ENCODE measurements around the gene DNMT3A.

Gene DNMT3A

GRCh38 chr2:25373269-25373981 is 31.7 kb upstream of the DNMT3A start:
- Histone ChIP-seq H3K36me3 (ENCODE audit: control insufficient read depth in 2 of 2, insufficient read depth in 2 of 2, low read length in 2 of 2) (no peaks in the 10 kb centered on the region), H3K4me3 (ENCODE audit: low read length in 2 of 2) (no peak overlapping the region), H3K27ac (ENCODE audit: low read depth in 2 of 2, low read length in 2 of 2) (peak overlapping the region in 1 of 2 donors; percentile 12), H3K9ac (ENCODE audit: low read depth in 1 of 2, low read length in 2 of 2) (peak overlapping the region in 1 of 2 donors; percentile 56), H3K4me1 (ENCODE audit: control insufficient read depth in 2 of 2, insufficient read depth in 2 of 2, low read length in 2 of 2) (peaks cover 14% of the 10 kb centered on the region in 2 donors), H3K27me3 (ENCODE audit: control insufficient read depth in 2 of 2, insufficient read depth in 2 of 2, low read length in 2 of 2) (no peaks in the 10 kb centered on the region), H3K9me3 (ENCODE audit: control insufficient read depth in 2 of 2, low read length in 2 of 2) (no peaks in the 10 kb centered on the region)

GRCh38 chr2:25372405-25373268 is 30.9 kb upstream of the DNMT3A start:
- Histone ChIP-seq H3K9ac (ENCODE audit: low read depth in 1 of 2, low read length in 2 of 2) (no peak overlapping the region), H3K4me3 (ENCODE audit: low read length in 2 of 2) (no peak overlapping the region), H3K27me3 (ENCODE audit: control insufficient read depth in 2 of 2, insufficient read depth in 2 of 2, low read length in 2 of 2) (no peaks in the 10 kb centered on the region), H3K27ac (ENCODE audit: low read depth in 2 of 2, low read length in 2 of 2) (no peak overlapping the region), H3K9me3 (ENCODE audit: control insufficient read depth in 2 of 2, low read length in 2 of 2) (no peaks in the 10 kb centered on the region), H3K36me3 (ENCODE audit: control insufficient read depth in 2 of 2, insufficient read depth in 2 of 2, low read length in 2 of 2) (no peaks in the 10 kb centered on the region), H3K4me1 (ENCODE audit: control insufficient read depth in 2 of 2, insufficient read depth in 2 of 2, low read length in 2 of 2) (peaks cover 13 to 14% of the 10 kb centered on the region in 2 donors)

DNA sequence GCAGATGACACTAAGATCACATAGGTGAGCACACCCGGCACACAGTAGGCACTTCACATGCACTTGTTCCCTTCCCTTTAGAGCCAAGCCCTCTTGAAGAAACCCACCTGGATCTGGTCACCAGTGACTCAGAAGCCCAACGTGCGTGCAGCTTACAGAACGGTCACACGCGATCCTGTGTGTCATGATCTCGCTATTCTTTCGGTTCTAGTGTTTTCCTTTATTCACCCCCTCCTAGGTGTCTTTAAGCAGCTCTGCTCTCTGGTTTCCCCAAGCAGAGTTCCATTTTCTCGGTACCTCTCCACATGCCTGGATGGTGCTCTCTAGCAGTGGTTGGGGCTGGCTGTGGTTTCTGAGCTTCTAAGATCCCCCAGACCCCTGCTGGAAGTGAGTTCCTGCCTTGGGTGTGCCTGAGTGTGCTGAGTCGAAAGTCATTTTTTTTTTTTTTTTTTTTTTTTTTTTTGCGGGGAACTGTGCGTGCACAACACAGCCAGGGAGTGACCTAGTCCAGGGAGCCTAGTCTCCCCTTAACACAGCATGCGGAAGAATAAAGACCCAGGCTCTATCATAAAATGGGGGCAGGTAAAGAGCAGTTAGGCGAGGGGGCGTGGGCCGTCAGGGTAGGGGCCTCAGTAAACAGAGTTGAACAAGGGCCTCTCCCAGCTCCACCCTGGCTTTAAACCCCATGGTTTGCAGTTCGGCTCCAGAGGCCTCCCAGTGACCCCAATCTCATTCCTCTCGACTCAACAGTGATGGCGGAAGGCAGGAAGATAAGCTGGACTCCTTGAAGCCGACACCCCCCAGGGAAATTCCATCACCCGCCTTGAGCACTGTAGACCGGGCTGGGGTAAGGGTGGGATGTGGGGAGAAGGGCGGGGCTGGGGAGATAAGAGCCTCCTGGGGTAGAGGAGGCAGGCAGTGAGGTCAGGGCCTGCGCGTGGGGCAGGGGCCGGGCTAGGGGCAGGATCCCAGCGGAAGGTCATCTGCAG is 29.8 kb upstream of the DNMT3A start:
- Histone ChIP-seq H3K4me1 (ENCODE audit: control insufficient read depth in 2 of 2, insufficient read depth in 2 of 2, low read length in 2 of 2) (peaks cover 3 to 4% of the 10 kb centered on the region in 2 donors), H3K4me3 (ENCODE audit: low read length in 2 of 2) (no peak overlapping the region), H3K27me3 (ENCODE audit: control insufficient read depth in 2 of 2, insufficient read depth in 2 of 2, low read length in 2 of 2) (no peaks in the 10 kb centered on the region), H3K9me3 (ENCODE audit: control insufficient read depth in 2 of 2, low read length in 2 of 2) (no peaks in the 10 kb centered on the region), H3K36me3 (ENCODE audit: control insufficient read depth in 2 of 2, insufficient read depth in 2 of 2, low read length in 2 of 2) (no peaks in the 10 kb centered on the region), H3K9ac (ENCODE audit: low read depth in 1 of 2, low read length in 2 of 2) (no peak overlapping the region), H3K27ac (ENCODE audit: low read depth in 2 of 2, low read length in 2 of 2) (no peak overlapping the region)

- H3K9me3 ChIP-seq (ENCODE audit: control insufficient read depth in 2 of 2, low read length in 2 of 2), result no peaks in the 10 kb centered on the region
- no peaks in the 10 kb centered on the region for H3K36me3 ChIP-seq (ENCODE audit: control insufficient read depth in 2 of 2, insufficient read depth in 2 of 2, low read length in 2 of 2)
- no peak overlapping the region for H3K9ac ChIP-seq (ENCODE audit: low read depth in 1 of 2, low read length in 2 of 2)
- no peaks in the 10 kb centered on the region for H3K27me3 ChIP-seq (ENCODE audit: control insufficient read depth in 2 of 2, insufficient read depth in 2 of 2, low read length in 2 of 2)
- H3K27ac ChIP-seq (ENCODE audit: low read depth in 2 of 2, low read length in 2 of 2), result no peak overlapping the region
- H3K4me1 ChIP-seq (ENCODE audit: control insufficient read depth in 2 of 2, insufficient read depth in 2 of 2, low read length in 2 of 2), result no peaks in the 10 kb centered on the region
- no peak overlapping the region for H3K4me3 ChIP-seq (ENCODE audit: low read length in 2 of 2)
Measured at GRCh38 chr2:25369876-25370275, 28.2 kb upstream of the DNMT3A start.

DNA sequence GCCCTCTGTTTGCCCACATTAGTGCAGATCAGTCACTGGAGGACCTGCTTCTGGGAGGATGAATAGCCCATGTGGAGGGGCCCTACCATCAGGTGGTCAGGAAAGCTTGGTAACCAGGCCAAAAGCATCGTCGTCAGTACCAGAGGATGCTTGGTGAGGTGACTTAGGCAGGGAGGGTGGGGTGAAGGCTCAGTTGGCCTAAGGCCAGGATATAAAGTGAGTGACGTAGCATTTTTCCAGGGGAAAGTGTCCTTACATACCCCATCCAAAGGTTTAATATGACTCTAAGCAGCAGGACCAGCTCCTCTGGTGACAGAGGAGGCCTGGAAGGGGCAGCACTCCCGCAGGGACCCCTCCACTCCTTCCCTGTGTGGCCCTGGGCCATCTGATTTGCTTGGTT is 27.7 kb upstream of the DNMT3A start:
- H3K4me1 ChIP-seq (ENCODE audit: control insufficient read depth in 2 of 2, insufficient read depth in 2 of 2, low read length in 2 of 2), result no peaks in the 10 kb centered on the region
- no peak overlapping the region for H3K27ac ChIP-seq (ENCODE audit: low read depth in 2 of 2, low read length in 2 of 2)
- H3K9me3 ChIP-seq (ENCODE audit: control insufficient read depth in 2 of 2, low read length in 2 of 2), result no peaks in the 10 kb centered on the region
- H3K36me3 ChIP-seq (ENCODE audit: control insufficient read depth in 2 of 2, insufficient read depth in 2 of 2, low read length in 2 of 2), result no peaks in the 10 kb centered on the region
- no peak overlapping the region for H3K9ac ChIP-seq (ENCODE audit: low read depth in 1 of 2, low read length in 2 of 2)
- H3K4me3 ChIP-seq (ENCODE audit: low read length in 2 of 2), result no peak overlapping the region
- H3K27me3 ChIP-seq (ENCODE audit: control insufficient read depth in 2 of 2, insufficient read depth in 2 of 2, low read length in 2 of 2), result no peaks in the 10 kb centered on the region

- no peak overlapping the region for H3K4me3 ChIP-seq (ENCODE audit: low read length in 2 of 2)
- no peaks in the 10 kb centered on the region for H3K4me1 ChIP-seq (ENCODE audit: control insufficient read depth in 2 of 2, insufficient read depth in 2 of 2, low read length in 2 of 2)
- no peaks in the 10 kb centered on the region for H3K9me3 ChIP-seq (ENCODE audit: control insufficient read depth in 2 of 2, low read length in 2 of 2)
- H3K27ac ChIP-seq (ENCODE audit: low read depth in 2 of 2, low read length in 2 of 2), result no peak overlapping the region
- H3K27me3 ChIP-seq (ENCODE audit: control insufficient read depth in 2 of 2, insufficient read depth in 2 of 2, low read length in 2 of 2), result no peaks in the 10 kb centered on the region
- no peaks in the 10 kb centered on the region for H3K36me3 ChIP-seq (ENCODE audit: control insufficient read depth in 2 of 2, insufficient read depth in 2 of 2, low read length in 2 of 2)
- H3K9ac ChIP-seq (ENCODE audit: low read depth in 1 of 2, low read length in 2 of 2), result no peak overlapping the region
Measured at GRCh38 chr2:25368660-25369059, 26.9 kb upstream of the DNMT3A start.

- Histone ChIP-seq H3K4me1 (ENCODE audit: control insufficient read depth in 2 of 2, insufficient read depth in 2 of 2, low read length in 2 of 2) (peaks cover 0 to under 1% of the 10 kb centered on the region in 2 donors), H3K9me3 (ENCODE audit: control insufficient read depth in 2 of 2, low read length in 2 of 2) (no peaks in the 10 kb centered on the region), H3K4me3 (ENCODE audit: low read length in 2 of 2) (no peak overlapping the region), H3K27ac (ENCODE audit: low read depth in 2 of 2, low read length in 2 of 2) (no peak overlapping the region), H3K27me3 (ENCODE audit: control insufficient read depth in 2 of 2, insufficient read depth in 2 of 2, low read length in 2 of 2) (no peaks in the 10 kb centered on the region), H3K36me3 (ENCODE audit: control insufficient read depth in 2 of 2, insufficient read depth in 2 of 2, low read length in 2 of 2) (no peaks in the 10 kb centered on the region), H3K9ac (ENCODE audit: low read depth in 1 of 2, low read length in 2 of 2) (no peak overlapping the region)
Measured at GRCh38 chr2:25367296-25367695, 25.6 kb upstream of the DNMT3A start.

DNA sequence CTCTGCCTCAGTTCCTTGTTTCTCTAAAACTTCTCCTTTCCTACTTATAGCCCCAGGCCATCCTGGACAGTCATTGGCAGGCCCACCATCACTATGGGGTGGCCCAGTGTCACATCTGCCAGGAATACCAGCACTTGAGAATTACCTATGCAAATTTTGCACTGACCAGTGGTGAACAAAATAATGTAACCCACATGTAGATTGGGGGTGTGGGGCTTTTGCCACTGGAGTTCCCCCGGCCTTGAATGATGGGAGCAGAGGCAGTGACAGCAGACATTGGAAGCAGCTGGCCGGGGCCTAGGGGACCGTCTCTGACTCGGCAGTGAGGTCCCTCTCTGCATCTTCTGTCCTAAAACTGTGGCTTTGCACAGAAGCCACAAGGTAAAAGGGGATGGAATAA is 24.9 kb upstream of the DNMT3A start:
- Histone ChIP-seq H3K27ac (ENCODE audit: low read depth in 2 of 2, low read length in 2 of 2) (no peak overlapping the region), H3K9me3 (ENCODE audit: control insufficient read depth in 2 of 2, low read length in 2 of 2) (no peaks in the 10 kb centered on the region), H3K9ac (ENCODE audit: low read depth in 1 of 2, low read length in 2 of 2) (no peak overlapping the region), H3K36me3 (ENCODE audit: control insufficient read depth in 2 of 2, insufficient read depth in 2 of 2, low read length in 2 of 2) (no peaks in the 10 kb centered on the region), H3K4me3 (ENCODE audit: low read length in 2 of 2) (no peak overlapping the region), H3K4me1 (ENCODE audit: control insufficient read depth in 2 of 2, insufficient read depth in 2 of 2, low read length in 2 of 2) (peaks cover 0 to 3% of the 10 kb centered on the region in 2 donors), H3K27me3 (ENCODE audit: control insufficient read depth in 2 of 2, insufficient read depth in 2 of 2, low read length in 2 of 2) (no peaks in the 10 kb centered on the region)

GRCh38 chr2:25365241-25365640 is 23.5 kb upstream of the DNMT3A start:
- H3K4me1 ChIP-seq (ENCODE audit: control insufficient read depth in 2 of 2, insufficient read depth in 2 of 2, low read length in 2 of 2), result peaks cover 0 to 3% of the 10 kb centered on the region in 2 donors
- no peak overlapping the region for H3K4me3 ChIP-seq (ENCODE audit: low read length in 2 of 2)
- no peaks in the 10 kb centered on the region for H3K36me3 ChIP-seq (ENCODE audit: control insufficient read depth in 2 of 2, insufficient read depth in 2 of 2, low read length in 2 of 2)
- no peaks in the 10 kb centered on the region for H3K9me3 ChIP-seq (ENCODE audit: control insufficient read depth in 2 of 2, low read length in 2 of 2)
- no peak overlapping the region for H3K27ac ChIP-seq (ENCODE audit: low read depth in 2 of 2, low read length in 2 of 2)
- H3K9ac ChIP-seq (ENCODE audit: low read depth in 1 of 2, low read length in 2 of 2), result no peak overlapping the region
- no peaks in the 10 kb centered on the region for H3K27me3 ChIP-seq (ENCODE audit: control insufficient read depth in 2 of 2, insufficient read depth in 2 of 2, low read length in 2 of 2)

Data from mucosa of rectum (tissue), 2 donors.